HG03196 (cell line): Measurements from ENCODE around the gene P2RY8.

Experiments
- ATAC-seq: cut with Tn5 transposase; IDR thresholded peaks from one replicate; pipeline ENCODE4 v1.9.1; 2021; ENCODE audit not compliant: unreplicated experiment

P2RY8 gene

DNA sequence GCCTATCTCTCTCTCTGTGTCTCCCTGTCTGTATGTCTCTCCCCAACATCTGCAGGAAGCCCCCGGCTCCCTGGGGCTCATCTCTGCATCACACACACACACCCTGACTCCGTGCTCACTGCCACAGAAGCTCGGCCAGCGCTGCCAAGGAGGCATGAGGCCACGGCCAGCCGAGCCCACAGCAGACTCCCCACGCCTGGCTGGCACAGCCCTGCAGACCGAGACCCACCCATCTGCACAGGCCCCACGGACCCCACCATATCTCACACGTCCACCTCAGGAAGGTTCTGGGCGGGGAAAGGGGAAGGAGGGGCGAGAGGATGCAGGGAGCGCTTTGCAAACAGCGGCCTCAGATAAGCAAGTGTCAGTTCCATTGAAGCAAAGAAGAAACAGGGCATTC lies 116.6 kb downstream of the P2RY8 start:
- no peak for ATAC-seq

DNA sequence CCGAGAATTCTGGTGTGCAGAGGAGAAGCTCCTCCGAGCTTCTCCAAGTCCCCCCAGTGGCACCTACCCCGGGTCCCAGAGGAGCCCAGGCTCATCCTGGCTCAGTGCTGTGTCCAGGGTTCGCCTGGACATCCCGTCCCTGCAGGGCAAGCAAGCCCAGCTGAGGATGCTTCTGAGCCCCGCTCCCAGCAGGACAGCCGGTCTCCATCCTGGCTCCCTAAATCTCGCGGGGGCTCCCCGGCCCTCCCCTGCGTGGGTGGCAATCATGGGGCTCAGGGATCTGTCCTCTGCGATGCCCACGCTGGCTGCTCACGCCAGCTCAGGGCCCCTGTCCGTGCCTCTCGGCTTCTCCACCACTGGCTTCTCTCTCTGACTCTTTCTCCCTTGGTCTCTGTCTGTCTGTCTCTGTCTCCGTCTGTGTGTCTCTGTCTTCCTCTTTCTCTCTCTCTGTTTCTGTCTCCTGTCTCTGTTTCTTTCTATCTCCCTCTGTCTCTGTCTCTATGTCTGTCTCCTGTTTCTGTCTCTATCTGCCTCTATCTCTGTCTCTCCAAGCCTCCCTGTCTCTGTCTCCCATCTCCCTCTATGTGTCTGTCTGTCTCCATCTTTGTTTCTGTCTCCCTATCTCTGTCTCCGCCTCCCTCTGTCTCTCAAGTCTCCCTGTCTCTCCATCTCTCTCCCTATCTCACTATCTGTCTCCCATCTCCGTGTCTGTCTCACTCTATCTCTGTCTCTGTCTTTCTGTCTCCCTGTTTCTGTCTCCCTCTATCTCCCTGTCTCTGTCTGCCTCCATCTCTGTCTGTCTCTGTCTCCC lies 117.2 kb downstream of the P2RY8 start:
- no peak for ATAC-seq

DNA sequence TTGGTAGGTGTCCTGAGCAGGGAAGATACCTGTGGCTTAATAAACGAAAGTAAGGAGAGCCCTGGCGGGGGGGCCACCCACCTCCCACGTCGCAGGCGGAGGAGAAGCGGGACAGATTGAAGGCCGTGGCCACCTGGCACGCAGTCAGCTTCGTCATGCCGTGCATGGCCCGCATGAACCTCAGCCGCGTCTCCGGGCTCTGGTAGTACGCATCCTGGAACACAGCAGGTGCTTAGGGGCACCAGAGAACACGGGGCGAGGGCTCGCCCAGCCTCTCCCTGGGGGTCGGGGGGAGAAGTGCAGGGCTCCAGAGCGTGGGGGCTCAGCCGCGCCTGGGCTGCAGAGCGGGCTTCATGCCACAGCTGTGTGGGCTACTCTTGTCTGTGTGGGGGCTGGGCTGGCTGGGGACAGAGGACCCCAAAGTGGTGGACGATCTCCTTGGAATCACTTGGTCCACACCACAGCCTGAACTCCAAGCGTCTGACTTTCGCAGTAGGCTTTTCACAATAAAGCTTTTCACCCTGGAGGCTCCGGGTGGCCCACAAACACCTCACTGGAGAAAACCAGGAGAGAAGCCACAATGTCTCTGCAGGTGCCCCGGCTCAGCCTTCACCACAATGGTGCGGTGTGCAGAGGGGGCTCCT lies 118.0 kb downstream of the P2RY8 start:
- ATAC-seq = no peak

DNA sequence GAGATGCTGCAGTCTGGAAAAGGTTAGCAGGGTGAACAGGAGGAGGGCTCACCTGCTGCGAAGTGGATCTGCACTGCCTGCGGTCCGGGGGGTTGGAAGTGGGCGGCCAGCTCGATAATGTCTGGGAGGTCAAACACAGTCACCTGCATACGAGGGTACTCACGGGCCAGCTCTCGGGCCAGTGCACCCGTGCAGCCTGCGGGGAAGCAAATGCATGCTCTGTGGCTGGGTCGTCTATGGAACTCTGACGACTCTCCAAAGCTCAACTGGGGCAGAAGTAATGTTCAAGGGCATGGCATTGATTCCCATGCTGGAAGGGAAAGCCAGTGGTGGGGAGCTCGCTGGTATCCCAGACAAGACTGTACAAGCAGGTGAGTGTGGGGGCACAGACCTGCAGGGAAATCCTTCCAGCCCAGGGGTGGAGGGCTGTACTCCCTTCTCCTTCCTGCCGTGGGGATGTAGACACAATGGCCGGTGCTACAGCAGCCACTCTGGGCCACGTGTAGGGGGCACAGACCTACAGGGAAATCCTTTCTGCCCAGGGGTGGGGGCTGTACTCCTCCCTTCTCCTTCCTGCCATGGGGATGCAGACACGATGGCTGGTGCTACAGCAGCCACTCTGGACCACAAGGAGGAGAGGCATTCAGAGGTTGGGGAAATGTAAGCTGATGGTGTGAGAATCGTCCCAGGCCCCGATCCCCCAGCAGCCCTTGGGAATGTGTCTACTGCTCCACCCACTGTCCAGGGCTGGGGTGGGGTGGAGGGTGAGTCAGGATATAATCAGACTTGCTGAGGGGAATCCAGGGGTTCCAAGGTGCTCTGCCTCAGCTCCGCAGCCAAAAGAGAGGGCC lies 118.8 kb downstream of the P2RY8 start:
- no peak for ATAC-seq

DNA sequence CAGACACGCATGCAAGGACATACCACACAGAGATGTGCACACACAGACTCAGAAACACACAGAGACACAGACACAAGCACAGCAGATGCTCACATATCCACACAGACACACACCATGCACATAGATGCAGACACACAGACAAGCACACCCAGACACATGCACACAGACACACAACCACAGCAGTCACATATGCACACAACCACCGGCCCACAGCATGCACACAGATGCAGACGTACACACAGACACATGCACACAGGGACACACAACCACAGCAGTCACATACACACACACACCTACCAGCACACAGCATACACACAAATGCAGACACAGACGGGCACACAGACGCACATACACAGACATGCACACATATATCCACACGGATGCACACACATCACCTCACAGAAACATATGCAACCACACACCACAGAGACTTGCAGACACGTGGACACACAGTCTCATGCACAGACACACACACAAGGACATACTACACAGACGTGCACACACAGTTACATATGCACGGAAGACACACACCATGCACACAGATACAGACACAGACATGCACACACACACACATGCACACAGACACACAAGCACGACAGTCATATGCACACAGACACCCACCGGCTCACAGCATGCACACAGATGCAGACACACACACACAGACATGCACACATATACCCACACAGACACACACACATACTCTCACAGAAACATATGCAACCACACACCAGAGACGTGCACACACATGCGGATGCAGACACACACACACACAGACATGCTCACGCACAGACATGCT lies 119.8 kb downstream of the P2RY8 start:
- ATAC-seq = no peak

DNA sequence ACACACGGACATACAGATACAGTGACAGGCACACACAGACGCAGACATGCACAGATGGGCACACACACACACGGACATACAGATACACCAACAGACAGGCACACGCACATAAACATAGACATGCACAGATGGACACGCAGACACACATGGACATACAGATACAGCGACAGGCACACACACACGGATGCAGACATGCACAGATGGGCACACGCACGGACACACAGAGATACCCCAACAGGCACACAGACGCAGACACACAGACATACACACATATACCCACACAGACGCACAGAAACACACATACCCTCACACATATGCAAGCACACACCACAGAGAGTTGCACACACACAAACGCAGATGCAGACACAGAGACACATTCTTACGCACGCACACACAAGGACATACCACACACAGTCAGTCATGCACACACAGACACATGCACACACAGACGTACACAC lies 120.6 kb downstream of the P2RY8 start:
- no peak for ATAC-seq
